ENCODE measurements around the gene EXOC6.

- no peak for TF ChIP-seq POLR2AphosphoS5 (IDR thresholded peaks at IDR 0.05)
- TF ChIP-seq, protein P1, sequence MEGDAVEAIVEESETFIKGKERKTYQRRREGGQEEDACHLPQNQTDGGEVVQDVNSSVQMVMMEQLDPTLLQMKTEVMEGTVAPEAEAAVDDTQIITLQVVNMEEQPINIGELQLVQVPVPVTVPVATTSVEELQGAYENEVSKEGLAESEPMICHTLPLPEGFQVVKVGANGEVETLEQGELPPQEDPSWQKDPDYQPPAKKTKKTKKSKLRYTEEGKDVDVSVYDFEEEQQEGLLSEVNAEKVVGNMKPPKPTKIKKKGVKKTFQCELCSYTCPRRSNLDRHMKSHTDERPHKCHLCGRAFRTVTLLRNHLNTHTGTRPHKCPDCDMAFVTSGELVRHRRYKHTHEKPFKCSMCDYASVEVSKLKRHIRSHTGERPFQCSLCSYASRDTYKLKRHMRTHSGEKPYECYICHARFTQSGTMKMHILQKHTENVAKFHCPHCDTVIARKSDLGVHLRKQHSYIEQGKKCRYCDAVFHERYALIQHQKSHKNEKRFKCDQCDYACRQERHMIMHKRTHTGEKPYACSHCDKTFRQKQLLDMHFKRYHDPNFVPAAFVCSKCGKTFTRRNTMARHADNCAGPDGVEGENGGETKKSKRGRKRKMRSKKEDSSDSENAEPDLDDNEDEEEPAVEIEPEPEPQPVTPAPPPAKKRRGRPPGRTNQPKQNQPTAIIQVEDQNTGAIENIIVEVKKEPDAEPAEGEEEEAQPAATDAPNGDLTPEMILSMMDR (IDR thresholded peaks at IDR 0.05 in 8 of 11, conservative IDR thresholded peaks at IDR 0.05 in 3 of 11) = no peak
These were observed 231.5 kb downstream of the EXOC6 start for GRCh38 chr10:93079663-93080349.
